ENCODE measurements around the gene AGT.

AGT gene

DNA sequence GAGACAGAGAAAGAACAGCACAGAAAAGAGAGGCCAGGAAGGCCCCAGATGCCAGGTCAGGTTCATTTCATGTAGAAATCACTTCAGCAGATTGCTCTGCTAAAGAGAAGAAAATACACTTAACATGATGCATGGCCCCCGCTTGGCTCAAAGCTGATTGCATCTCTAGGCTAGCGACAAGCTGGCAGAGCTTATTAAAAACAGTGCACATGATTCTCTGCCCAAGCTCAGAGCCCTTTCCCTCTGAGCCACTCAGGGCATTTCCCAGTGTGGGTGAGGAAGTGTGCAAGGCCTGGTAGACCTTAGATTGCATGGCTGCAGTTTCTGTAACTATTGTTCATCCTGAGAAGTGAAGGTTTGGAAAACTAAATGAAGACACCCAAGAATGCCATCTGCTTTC lies 30.0 kb upstream of the AGT start:
- Histone ChIP-seq H3K9me3 (ENCODE audit: insufficient read depth, low read length, severe bottlenecking) (no peaks in the 10 kb centered on the region), H3K36me3 (ENCODE audit: insufficient read depth, low read length) (no peaks in the 10 kb centered on the region), H3K4me2 (ENCODE audit: insufficient read depth, low read length) (no peak overlapping the region), H3K4me3 (ENCODE audit: low read depth in 1 of 2, low read length in 2 of 2) (no peak overlapping the region), H3K4me1 (ENCODE audit: insufficient read depth, low read length) (no peaks in the 10 kb centered on the region), H4K20me1 (ENCODE audit: insufficient read depth, low read length) (no peaks in the 10 kb centered on the region), H2AFZ (ENCODE audit: low read depth, low read length) (no peak overlapping the region), H3K27ac (ENCODE audit: low read length) (no peak overlapping the region), H3K79me2 (ENCODE audit: insufficient read depth, low read length) (no peaks in the 10 kb centered on the region), H3K27me3 (ENCODE audit: insufficient read depth, low read length, poor library complexity) (no peaks in the 10 kb centered on the region), H3K9ac (ENCODE audit: low read depth, low read length) (no peak overlapping the region)
- TF ChIP-seq, protein P1, sequence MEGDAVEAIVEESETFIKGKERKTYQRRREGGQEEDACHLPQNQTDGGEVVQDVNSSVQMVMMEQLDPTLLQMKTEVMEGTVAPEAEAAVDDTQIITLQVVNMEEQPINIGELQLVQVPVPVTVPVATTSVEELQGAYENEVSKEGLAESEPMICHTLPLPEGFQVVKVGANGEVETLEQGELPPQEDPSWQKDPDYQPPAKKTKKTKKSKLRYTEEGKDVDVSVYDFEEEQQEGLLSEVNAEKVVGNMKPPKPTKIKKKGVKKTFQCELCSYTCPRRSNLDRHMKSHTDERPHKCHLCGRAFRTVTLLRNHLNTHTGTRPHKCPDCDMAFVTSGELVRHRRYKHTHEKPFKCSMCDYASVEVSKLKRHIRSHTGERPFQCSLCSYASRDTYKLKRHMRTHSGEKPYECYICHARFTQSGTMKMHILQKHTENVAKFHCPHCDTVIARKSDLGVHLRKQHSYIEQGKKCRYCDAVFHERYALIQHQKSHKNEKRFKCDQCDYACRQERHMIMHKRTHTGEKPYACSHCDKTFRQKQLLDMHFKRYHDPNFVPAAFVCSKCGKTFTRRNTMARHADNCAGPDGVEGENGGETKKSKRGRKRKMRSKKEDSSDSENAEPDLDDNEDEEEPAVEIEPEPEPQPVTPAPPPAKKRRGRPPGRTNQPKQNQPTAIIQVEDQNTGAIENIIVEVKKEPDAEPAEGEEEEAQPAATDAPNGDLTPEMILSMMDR (IDR thresholded peaks at IDR 0.05; ENCODE audit: borderline replicate concordance, extremely low read depth, low read length, poor library complexity, severe bottlenecking), result no peak
- no peak for TF ChIP-seq EZH2 (IDR thresholded peaks at IDR 0.05; ENCODE audit: borderline replicate concordance, low read depth, low read length, severe bottlenecking)
- DNase-seq (no peak), ATAC-seq (ENCODE audit: insufficient read depth, low read depth) (no peak)

DNA sequence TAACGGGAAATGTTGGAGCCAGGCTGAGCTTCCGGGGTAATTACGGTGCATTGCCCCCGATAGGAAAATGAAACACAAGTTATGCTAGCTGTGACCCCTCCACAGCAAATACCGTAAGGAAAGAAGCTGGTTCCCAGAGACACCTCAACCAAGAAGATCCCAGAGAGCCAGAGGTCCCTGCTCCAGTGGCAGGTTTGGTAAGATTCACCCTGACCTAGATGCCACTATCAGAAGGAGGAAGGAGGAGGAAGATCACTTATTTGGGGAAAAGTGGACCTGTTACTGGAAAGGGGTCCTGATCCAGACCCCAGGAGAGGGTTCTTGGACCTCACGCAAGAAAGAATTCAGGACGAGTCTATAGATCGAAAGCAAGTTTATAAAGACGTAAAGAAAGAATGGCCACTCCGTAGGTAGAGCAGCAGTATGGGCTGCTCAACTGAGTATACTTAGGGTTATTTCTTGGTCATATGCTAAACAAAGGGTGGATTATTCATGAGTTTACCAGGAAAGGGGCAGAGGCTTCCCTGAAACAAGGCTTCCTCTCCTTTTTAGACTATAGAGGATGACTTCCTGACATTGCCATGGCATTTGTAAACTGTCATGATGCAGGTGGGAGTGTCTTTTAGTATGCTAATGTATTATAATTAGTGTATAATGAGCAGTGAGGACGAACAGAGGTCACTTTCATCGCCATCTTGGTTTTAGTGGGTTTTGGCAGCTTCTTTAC lies 25.8 kb upstream of the AGT start:
- DNase-seq (no peak), ATAC-seq (ENCODE audit: insufficient read depth, low read depth) (no peak)
- no peaks in the 10 kb centered on the region for H3K4me1 ChIP-seq (ENCODE audit: insufficient read depth, low read length)
- H3K79me2 ChIP-seq (ENCODE audit: insufficient read depth, low read length), result no peaks in the 10 kb centered on the region
- no peaks in the 10 kb centered on the region for H3K36me3 ChIP-seq (ENCODE audit: insufficient read depth, low read length)
- H2AFZ ChIP-seq (ENCODE audit: low read depth, low read length), result no peak overlapping the region
- no peaks in the 10 kb centered on the region for H3K9me3 ChIP-seq (ENCODE audit: insufficient read depth, low read length, severe bottlenecking)
- no peak overlapping the region for H3K4me3 ChIP-seq (ENCODE audit: low read depth in 1 of 2, low read length in 2 of 2)
- no peak overlapping the region for H3K27ac ChIP-seq (ENCODE audit: low read length)
- H4K20me1 ChIP-seq (ENCODE audit: insufficient read depth, low read length), result no peaks in the 10 kb centered on the region
- H3K9ac ChIP-seq (ENCODE audit: low read depth, low read length), result no peak overlapping the region
- no peak for TF ChIP-seq EZH2 (IDR thresholded peaks at IDR 0.05; ENCODE audit: borderline replicate concordance, low read depth, low read length, severe bottlenecking)
- no peaks in the 10 kb centered on the region for H3K27me3 ChIP-seq (ENCODE audit: insufficient read depth, low read length, poor library complexity)
- H3K4me2 ChIP-seq (ENCODE audit: insufficient read depth, low read length), result no peak overlapping the region

DNA sequence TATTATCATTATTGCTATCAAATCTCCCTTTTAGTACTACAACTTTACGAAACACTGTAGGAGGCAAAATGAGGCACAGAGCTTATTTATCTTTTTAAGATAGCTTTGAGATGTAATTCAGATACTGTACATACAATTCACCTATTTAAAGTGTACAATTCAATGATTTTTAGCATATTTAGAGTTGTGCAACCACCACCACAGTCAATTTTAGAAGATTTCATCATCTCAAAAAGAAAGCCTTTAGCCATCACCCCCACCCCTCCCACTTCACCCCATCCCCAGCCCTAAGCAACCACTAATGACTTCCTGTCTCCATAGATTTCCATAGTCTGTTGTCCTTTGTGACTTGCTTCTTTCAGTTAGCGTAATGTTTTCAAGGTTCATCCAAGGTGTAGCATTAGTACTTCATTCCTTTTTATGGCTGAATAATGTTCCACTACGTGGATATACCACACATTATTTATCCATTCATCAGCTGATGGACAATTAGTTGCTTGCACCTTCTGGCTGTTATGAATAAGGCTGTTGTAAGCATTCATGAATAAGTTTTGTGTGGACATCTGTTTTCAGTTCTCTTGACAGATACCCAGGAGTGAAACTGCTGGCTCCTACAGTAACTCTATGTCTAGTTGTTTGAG lies 23.8 kb upstream of the AGT start:
- no peak overlapping the region for H3K4me3 ChIP-seq (ENCODE audit: low read depth in 1 of 2, low read length in 2 of 2)
- H3K4me1 ChIP-seq (ENCODE audit: insufficient read depth, low read length), result no peaks in the 10 kb centered on the region
- TF ChIP-seq EZH2 (IDR thresholded peaks at IDR 0.05; ENCODE audit: borderline replicate concordance, low read depth, low read length, severe bottlenecking), result no peak
- TF ChIP-seq, protein P1 (IDR thresholded peaks at IDR 0.05; ENCODE audit: borderline replicate concordance, extremely low read depth, low read length, poor library complexity, severe bottlenecking), result no peak
- H3K4me2 ChIP-seq (ENCODE audit: insufficient read depth, low read length), result no peak overlapping the region
- no peaks in the 10 kb centered on the region for H3K27me3 ChIP-seq (ENCODE audit: insufficient read depth, low read length, poor library complexity)
- no peak for DNase-seq
- no peak overlapping the region for H3K27ac ChIP-seq (ENCODE audit: low read length)
- no peak overlapping the region for H3K9ac ChIP-seq (ENCODE audit: low read depth, low read length)
- H3K79me2 ChIP-seq (ENCODE audit: insufficient read depth, low read length), result no peaks in the 10 kb centered on the region
- no peaks in the 10 kb centered on the region for H4K20me1 ChIP-seq (ENCODE audit: insufficient read depth, low read length)
- H3K9me3 ChIP-seq (ENCODE audit: insufficient read depth, low read length, severe bottlenecking), result no peaks in the 10 kb centered on the region
- no peak for ATAC-seq (ENCODE audit: insufficient read depth, low read depth)
- no peaks in the 10 kb centered on the region for H3K36me3 ChIP-seq (ENCODE audit: insufficient read depth, low read length)
- H2AFZ ChIP-seq (ENCODE audit: low read depth, low read length), result no peak overlapping the region

DNA sequence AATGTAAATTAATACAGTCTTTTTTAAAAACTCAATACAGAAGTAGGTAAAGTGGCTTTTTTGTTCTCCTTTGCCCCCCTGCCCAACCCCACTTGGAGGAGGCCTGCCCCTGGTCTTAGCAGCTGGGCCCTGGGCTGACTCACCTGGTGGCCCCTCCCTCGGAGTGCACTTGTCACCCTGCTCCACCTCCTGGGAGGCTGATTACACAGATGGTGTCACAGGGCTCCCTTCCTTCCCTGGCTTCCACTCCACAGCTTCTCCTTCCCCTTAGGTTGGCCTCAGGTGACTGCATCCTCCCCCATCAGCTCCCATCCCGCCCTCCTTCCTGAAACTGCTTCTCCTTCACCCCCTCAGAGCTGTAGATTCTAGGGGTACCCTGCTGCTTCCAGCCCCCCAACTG lies 21.5 kb upstream of the AGT start:
- no peaks in the 10 kb centered on the region for H3K9me3 ChIP-seq (ENCODE audit: insufficient read depth, low read length, severe bottlenecking)
- no peaks in the 10 kb centered on the region for H3K36me3 ChIP-seq (ENCODE audit: insufficient read depth, low read length)
- H3K4me1 ChIP-seq (ENCODE audit: insufficient read depth, low read length), result no peaks in the 10 kb centered on the region
- no peak overlapping the region for H3K4me2 ChIP-seq (ENCODE audit: insufficient read depth, low read length)
- no peak for ATAC-seq (ENCODE audit: insufficient read depth, low read depth)
- H4K20me1 ChIP-seq (ENCODE audit: insufficient read depth, low read length), result no peaks in the 10 kb centered on the region
- no peak overlapping the region for H3K9ac ChIP-seq (ENCODE audit: low read depth, low read length)
- no peak for TF ChIP-seq EZH2 (IDR thresholded peaks at IDR 0.05; ENCODE audit: borderline replicate concordance, low read depth, low read length, severe bottlenecking)
- TF ChIP-seq, protein P1 (IDR thresholded peaks at IDR 0.05; ENCODE audit: borderline replicate concordance, extremely low read depth, low read length, poor library complexity, severe bottlenecking), result no peak
- H3K27ac ChIP-seq (ENCODE audit: low read length), result no peak overlapping the region
- DNase-seq, result no peak
- no peaks in the 10 kb centered on the region for H3K27me3 ChIP-seq (ENCODE audit: insufficient read depth, low read length, poor library complexity)
- H2AFZ ChIP-seq (ENCODE audit: low read depth, low read length), result no peak overlapping the region
- H3K4me3 ChIP-seq (ENCODE audit: low read depth in 1 of 2, low read length in 2 of 2), result no peak overlapping the region
- no peaks in the 10 kb centered on the region for H3K79me2 ChIP-seq (ENCODE audit: insufficient read depth, low read length)

Data from DND-41 (cell line).